ENCODE data around the gene CDR2. TPM values are rescaled to one million over a fixed set of nuclear protein-coding genes. Genes with fewer than 3 reads are reported as not detected.

Gene CDR2
- total and polyA plus RNA-seq, 2 of the 13 experiments (the other 11 are each of a cell fraction or from before 2014, with no cell fraction given), result 59.0 to 78.9 TPM

DNA sequence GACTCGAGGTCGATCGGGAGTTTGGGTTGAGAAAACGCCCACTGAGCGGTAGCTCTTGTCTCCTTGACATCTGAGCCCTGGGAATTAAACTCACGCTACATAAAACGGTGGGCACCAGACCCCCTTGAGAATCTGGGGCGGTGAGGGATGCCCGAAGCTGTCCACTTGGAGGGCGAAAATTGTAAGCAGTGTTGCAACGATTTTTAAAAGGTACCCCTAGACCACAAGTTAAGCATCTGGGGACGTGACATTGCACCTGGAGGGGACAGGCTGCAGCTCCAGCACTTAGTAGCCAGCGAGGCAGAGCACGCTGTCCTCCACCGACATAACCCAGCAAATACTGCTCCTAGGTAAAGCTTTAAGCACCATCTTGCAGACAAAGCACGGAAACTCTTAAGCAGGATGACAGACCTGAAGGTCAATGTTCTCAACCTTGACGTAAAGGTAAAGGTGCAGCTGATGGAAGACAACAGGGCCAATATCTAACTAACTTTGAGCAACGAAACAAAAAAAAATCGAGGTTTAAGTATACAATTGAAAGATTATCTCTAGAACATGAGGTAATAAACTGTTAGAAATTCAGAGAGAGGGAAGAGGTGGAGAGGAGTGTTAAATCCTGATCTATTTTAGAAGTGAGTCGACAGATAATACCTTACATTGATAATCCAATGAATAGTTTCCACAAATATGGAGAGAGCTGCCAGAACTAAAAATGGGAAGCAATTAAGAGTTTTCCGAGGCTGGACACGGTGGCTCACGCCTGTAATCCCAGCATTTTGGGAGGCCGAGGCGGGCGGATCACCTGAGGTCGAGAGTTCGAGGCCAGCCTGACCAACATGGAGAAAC lies 921 bp upstream of the CDR2 start (continued):
- TF ChIP-seq ZNF451 (CRISPR knock-in tag; IDR thresholded peaks at IDR 0.05) (no peak), CEBPG (CRISPR knock-in tag; IDR thresholded peaks at IDR 0.05) (0 out of 2 replicates have a peak, but pooled peaks have one; percentile 19), ZNF224 (CRISPR knock-in tag; IDR thresholded peaks at IDR 0.05) (peak; percentile 38; the same call in 1 of the 2 replicates), CBFB (CRISPR knock-in tag; IDR thresholded peaks at IDR 0.05) (no peak), ZNF335 (CRISPR knock-in tag; IDR thresholded peaks at IDR 0.05) (no peak), ZNF138 (CRISPR knock-in tag; IDR thresholded peaks at IDR 0.05; ENCODE audit: low read depth) (peak; percentile 48; the same call in 1 of the 2 replicates), ZNF563 (CRISPR knock-in tag; IDR thresholded peaks at IDR 0.05) (peak; percentile 9; the same call in 1 of the 2 replicates), KLF13 (CRISPR knock-in tag; IDR thresholded peaks at IDR 0.05) (peak; percentile 63; the same call in 1 of the 2 replicates), KAT8 (CRISPR knock-in tag; IDR thresholded peaks at IDR 0.05) (no peak), SAP130 (CRISPR knock-in tag; IDR thresholded peaks at IDR 0.05; ENCODE audit: low read depth) (peak; percentile 10; the same call in 1 of the 2 replicates), HMGA1 (CRISPR knock-in tag; conservative IDR thresholded peaks at IDR 0.05) (0 out of 2 replicates have a peak, but pooled peaks have one; percentile 11), IRX3 (CRISPR knock-in tag; IDR thresholded peaks at IDR 0.05; ENCODE audit: borderline replicate concordance, low read depth) (no peak)
- TF ChIP-seq, protein P1, sequence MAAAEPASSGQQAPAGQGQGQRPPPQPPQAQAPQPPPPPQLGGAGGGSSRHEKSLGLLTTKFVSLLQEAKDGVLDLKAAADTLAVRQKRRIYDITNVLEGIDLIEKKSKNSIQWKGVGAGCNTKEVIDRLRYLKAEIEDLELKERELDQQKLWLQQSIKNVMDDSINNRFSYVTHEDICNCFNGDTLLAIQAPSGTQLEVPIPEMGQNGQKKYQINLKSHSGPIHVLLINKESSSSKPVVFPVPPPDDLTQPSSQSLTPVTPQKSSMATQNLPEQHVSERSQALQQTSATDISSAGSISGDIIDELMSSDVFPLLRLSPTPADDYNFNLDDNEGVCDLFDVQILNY (CRISPR knock-in tag; conservative IDR thresholded peaks at IDR 0.05), result no peak
- TF ChIP-seq, protein P2, sequence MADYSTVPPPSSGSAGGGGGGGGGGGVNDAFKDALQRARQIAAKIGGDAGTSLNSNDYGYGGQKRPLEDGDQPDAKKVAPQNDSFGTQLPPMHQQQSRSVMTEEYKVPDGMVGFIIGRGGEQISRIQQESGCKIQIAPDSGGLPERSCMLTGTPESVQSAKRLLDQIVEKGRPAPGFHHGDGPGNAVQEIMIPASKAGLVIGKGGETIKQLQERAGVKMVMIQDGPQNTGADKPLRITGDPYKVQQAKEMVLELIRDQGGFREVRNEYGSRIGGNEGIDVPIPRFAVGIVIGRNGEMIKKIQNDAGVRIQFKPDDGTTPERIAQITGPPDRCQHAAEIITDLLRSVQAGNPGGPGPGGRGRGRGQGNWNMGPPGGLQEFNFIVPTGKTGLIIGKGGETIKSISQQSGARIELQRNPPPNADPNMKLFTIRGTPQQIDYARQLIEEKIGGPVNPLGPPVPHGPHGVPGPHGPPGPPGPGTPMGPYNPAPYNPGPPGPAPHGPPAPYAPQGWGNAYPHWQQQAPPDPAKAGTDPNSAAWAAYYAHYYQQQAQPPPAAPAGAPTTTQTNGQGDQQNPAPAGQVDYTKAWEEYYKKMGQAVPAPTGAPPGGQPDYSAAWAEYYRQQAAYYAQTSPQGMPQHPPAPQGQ (CRISPR knock-in tag; IDR thresholded peaks at IDR 0.05; ENCODE audit: borderline replicate concordance), result peak; percentile 49; the same call in 1 of the 2 replicates
- TF ChIP-seq, protein P3, sequence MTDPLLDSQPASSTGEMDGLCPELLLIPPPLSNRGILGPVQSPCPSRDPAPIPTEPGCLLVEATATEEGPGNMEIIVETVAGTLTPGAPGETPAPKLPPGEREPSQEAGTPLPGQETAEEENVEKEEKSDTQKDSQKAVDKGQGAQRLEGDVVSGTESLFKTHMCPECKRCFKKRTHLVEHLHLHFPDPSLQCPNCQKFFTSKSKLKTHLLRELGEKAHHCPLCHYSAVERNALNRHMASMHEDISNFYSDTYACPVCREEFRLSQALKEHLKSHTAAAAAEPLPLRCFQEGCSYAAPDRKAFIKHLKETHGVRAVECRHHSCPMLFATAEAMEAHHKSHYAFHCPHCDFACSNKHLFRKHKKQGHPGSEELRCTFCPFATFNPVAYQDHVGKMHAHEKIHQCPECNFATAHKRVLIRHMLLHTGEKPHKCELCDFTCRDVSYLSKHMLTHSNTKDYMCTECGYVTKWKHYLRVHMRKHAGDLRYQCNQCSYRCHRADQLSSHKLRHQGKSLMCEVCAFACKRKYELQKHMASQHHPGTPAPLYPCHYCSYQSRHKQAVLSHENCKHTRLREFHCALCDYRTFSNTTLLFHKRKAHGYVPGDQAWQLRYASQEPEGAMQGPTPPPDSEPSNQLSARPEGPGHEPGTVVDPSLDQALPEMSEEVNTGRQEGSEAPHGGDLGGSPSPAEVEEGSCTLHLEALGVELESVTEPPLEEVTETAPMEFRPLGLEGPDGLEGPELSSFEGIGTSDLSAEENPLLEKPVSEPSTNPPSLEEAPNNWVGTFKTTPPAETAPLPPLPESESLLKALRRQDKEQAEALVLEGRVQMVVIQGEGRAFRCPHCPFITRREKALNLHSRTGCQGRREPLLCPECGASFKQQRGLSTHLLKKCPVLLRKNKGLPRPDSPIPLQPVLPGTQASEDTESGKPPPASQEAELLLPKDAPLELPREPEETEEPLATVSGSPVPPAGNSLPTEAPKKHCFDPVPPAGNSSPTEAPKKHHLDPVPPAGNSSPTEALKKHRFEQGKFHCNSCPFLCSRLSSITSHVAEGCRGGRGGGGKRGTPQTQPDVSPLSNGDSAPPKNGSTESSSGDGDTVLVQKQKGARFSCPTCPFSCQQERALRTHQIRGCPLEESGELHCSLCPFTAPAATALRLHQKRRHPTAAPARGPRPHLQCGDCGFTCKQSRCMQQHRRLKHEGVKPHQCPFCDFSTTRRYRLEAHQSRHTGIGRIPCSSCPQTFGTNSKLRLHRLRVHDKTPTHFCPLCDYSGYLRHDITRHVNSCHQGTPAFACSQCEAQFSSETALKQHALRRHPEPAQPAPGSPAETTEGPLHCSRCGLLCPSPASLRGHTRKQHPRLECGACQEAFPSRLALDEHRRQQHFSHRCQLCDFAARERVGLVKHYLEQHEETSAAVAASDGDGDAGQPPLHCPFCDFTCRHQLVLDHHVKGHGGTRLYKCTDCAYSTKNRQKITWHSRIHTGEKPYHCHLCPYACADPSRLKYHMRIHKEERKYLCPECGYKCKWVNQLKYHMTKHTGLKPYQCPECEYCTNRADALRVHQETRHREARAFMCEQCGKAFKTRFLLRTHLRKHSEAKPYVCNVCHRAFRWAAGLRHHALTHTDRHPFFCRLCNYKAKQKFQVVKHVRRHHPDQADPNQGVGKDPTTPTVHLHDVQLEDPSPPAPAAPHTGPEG (CRISPR knock-in tag; IDR thresholded peaks at IDR 0.05), result no peak
- TF ChIP-seq, protein P4, sequence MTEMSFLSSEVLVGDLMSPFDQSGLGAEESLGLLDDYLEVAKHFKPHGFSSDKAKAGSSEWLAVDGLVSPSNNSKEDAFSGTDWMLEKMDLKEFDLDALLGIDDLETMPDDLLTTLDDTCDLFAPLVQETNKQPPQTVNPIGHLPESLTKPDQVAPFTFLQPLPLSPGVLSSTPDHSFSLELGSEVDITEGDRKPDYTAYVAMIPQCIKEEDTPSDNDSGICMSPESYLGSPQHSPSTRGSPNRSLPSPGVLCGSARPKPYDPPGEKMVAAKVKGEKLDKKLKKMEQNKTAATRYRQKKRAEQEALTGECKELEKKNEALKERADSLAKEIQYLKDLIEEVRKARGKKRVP (CRISPR knock-in tag; IDR thresholded peaks at IDR 0.05), result peak in 1 of 2 experiments; percentile 15; a peak in 1 of 4 replicates
- TF ChIP-seq, protein P5, sequence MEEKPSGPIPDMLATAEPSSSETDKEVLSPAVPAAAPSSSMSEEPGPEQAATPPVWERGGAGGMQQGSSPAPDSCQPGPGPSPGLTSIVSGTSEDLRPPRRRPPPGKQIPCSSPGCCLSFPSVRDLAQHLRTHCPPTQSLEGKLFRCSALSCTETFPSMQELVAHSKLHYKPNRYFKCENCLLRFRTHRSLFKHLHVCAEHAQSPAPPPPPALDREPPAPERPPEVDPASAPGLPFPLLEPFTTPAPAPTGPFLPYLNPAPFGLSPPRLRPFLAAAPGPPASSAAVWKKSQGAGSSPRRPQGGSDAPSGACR (CRISPR knock-in tag; IDR thresholded peaks at IDR 0.05), result peak; percentile 38; the same call in 1 of the 2 replicates

Data from HepG2 (cell line).